HepG2 (cell line): ENCODE data around the gene CLEC3B. TPM values are rescaled to one million over a fixed set of nuclear protein-coding genes. Genes with fewer than 3 reads are reported as not detected.

Source experiments
- ATAC-seq: fragments of 200-7000 bp; cut with Tn5 transposase; 3 replicates; pipeline ENCODE4 v1.9.1; 2020; ENCODE audit warnings: mild to moderate bottlenecking, moderate library complexity
- BruUV-seq: library from RNA; stranded (reverse); fragments of 400-500 nt; replicated peaks from 2 replicates; lab custom pipeline; 2021; lab: Mats Ljungman, UMichigan
- CTCF ChIA-PET: fragments of 300-600 bp; formaldehyde crosslinking; extraction: SDS; loops from one replicate; lab custom pipeline; 2021; ENCODE audit warnings: low total read pairs, inconsistent platforms, low intra/inter-chr PET ratio; lab: Yijun Ruan, JAX
- POLR2A ChIA-PET: fragments of 350-600 bp; sonication (Branson Sonifier 250); formaldehyde crosslinking; loops from one replicate; lab custom pipeline; 2020; ENCODE audit warnings: antibody characterized with exemption, inconsistent platforms; lab: Yijun Ruan, JAX
- DNase-seq: peaks from one replicate; pipeline ENCODE4 v3.0.0-alpha.2; 2015; ENCODE audit warnings: low spot score
- FAIRE-seq: peaks from 3 replicates; lab custom pipeline; 2011; peaks lifted over from hg19 to GRCh38; lab: Jason Lieb, UNC
- H2AFZ ChIP-seq: one replicate; pipeline ENCODE4 v1.6.1; 2011; ENCODE audit warnings: low read length, inconsistent platforms
- H3K27ac ChIP-seq: fragments of 300-600 bp; 3 replicates; pipeline ENCODE4 v1.8.0; 2011; ENCODE audit warnings: mixed run types, mild to moderate bottlenecking, mixed read lengths, low read length, inconsistent platforms; ENCODE audit not compliant: insufficient read depth; ENCODE audit errors: extremely low read length
- H3K27me3 ChIP-seq, 2 experiments: fragments of 200-600 bp in 1 of 2; 2 replicates in 1 of 2; 3 replicates in 1 of 2; pipeline versions ENCODE4 v1.6.0 to v1.8.0; 2011; ENCODE audit warnings: low read length in 2 of 2, mild to moderate bottlenecking in 2 of 2, moderate library complexity in 2 of 2, inconsistent platforms in 1 of 2; ENCODE audit not compliant: insufficient read depth in 2 of 2, control insufficient read depth in 1 of 2
- H3K36me3 ChIP-seq, 2 experiments: fragments of 200-600 bp in 1 of 2; replicated peaks in 1 of 2; 2 replicates in 1 of 2; 3 replicates in 1 of 2; pipeline versions ENCODE4 v1.5.1 to v1.8.0; 2011; ENCODE audit warnings: low read length in 2 of 2, inconsistent platforms in 1 of 2; ENCODE audit not compliant: insufficient read depth in 2 of 2, control insufficient read depth in 1 of 2
- H3K4me1 ChIP-seq: 2 replicates; pipeline ENCODE4 v1.5.1; 2012; ENCODE audit warnings: low read length, inconsistent platforms; ENCODE audit not compliant: insufficient read depth
- H3K4me2 ChIP-seq: 2 replicates; pipeline ENCODE4 v1.6.0; 2011; ENCODE audit warnings: low read depth, low read length, inconsistent platforms
- H3K4me3 ChIP-seq, 3 experiments: fragments of 200-600 bp in 1 of 3; sonication (generic), shearing (Covaris generic) in 1 of 3; replicated peaks in 1 of 3; 2 replicates each; pipeline ENCODE4 v1.5.1; 2011 to 2016; ENCODE audit warnings: low read length in 3 of 3, inconsistent platforms in 2 of 3, low read depth in 2 of 3, mild to moderate bottlenecking in 2 of 3, control low read depth in 1 of 3, mixed read lengths in 1 of 3; ENCODE audit not compliant: insufficient read depth in 1 of 3
- H3K79me2 ChIP-seq: one replicate; pipeline ENCODE4 v1.6.1; 2011; ENCODE audit warnings: low read length, inconsistent platforms; ENCODE audit not compliant: insufficient read depth
- H3K9ac ChIP-seq: 2 replicates; pipeline ENCODE4 v1.6.0; 2011; ENCODE audit warnings: mild to moderate bottlenecking, low read depth, low read length, inconsistent platforms; ENCODE audit not compliant: insufficient read depth
- H3K9me3 ChIP-seq: 2 replicates; pipeline ENCODE4 v1.5.1; 2012; ENCODE audit warnings: mild to moderate bottlenecking, low read length
- H4K20me1 ChIP-seq: 2 replicates; pipeline ENCODE4 v1.6.0; 2011; ENCODE audit warnings: inconsistent platforms, mild to moderate bottlenecking, low read length, moderate library complexity; ENCODE audit not compliant: insufficient read depth
- CEBPG ChIP-seq: IDR thresholded peaks from 2 replicates; pipeline ENCODE4 v1.6.1; 2016
- ETV6 ChIP-seq: sonication (generic); formaldehyde crosslinking; conservative IDR thresholded peaks from 2 replicates; pipeline ENCODE4 v1.4.0; 2020; ENCODE audit warnings: missing genetic modification reagents
- FOXK1 ChIP-seq: sonication (generic); formaldehyde crosslinking; IDR thresholded peaks from 2 replicates; pipeline ENCODE4 v1.4.0; 2020; ENCODE audit warnings: low read depth, missing genetic modification reagents, borderline replicate concordance
- NCOA5 ChIP-seq: sonication (generic); formaldehyde crosslinking; IDR thresholded peaks from 2 replicates; pipeline ENCODE4 v1.4.0; 2020; ENCODE audit warnings: missing genetic modification reagents
- NFE2 ChIP-seq: sonication (generic); formaldehyde crosslinking; IDR thresholded peaks from 2 replicates; pipeline ENCODE4 v1.4.0; 2020; ENCODE audit warnings: missing genetic modification reagents
- ZNF30 ChIP-seq: sonication (generic); formaldehyde crosslinking; IDR thresholded peaks from 2 replicates; pipeline ENCODE4 v1.5.0; 2020; ENCODE audit warnings: mild to moderate bottlenecking, missing genetic modification reagents
- ZNF317 ChIP-seq: sonication (generic); formaldehyde crosslinking; IDR thresholded peaks from 2 replicates; pipeline ENCODE4 v1.5.0; 2020; ENCODE audit warnings: mild to moderate bottlenecking, missing genetic modification reagents
- ZNF549 ChIP-seq: sonication (generic); formaldehyde crosslinking; IDR thresholded peaks from 2 replicates; pipeline ENCODE4 v1.5.0; 2020; ENCODE audit warnings: missing genetic modification reagents
- WGBS: methylation state at CpG from one replicate; pipeline ENCODE4 v1.1.6; 2017; ENCODE audit warnings: low lambda C conversion rate; 5-methylcytosine and 5-hydroxymethylcytosine counted together
- in situ Hi-C: cut with HindIII; loops from 2 replicates; pipeline ENCODE4 v1.10.0; 2017; ENCODE audit warnings: low pct_unique_long_range_greater_than_20kb; ENCODE audit not compliant: extremely low pct_ligation_motif_present
- intact Hi-C: fragments of 100-400 bp; cut with micrococcal nuclease; formaldehyde crosslinking; loops from one replicate; pipeline ENCODE4 v1.10.0; 2022; ENCODE audit not compliant: unreplicated experiment
- polyA plus RNA-seq, 8 experiments: library from polyadenylated mRNA; depleted of rRNA in 3 of 8; stranded (reverse) in 7 of 8; unstranded in 1 of 8; fragments of >200 nt; fragmentation: Illumina TruSeq in 4 of 8; extraction: Trizol in 4 of 8; gene quantifications; 2 replicates each; pipeline versions ENCODE4 v1.2.1 to v1.2.3, GENCODE V29; 2011 to 2016; ENCODE audit warnings: low read depth in 4 of 8, missing spikeins in 1 of 8, mixed read lengths in 1 of 8; ENCODE audit not compliant: insufficient read depth in 1 of 8
- total RNA-seq, 5 experiments: library from RNA; depleted of rRNA; stranded (reverse); fragments of >200 nt; fragmentation: Illumina TruSeq; extraction: Trizol; gene quantifications; 2 replicates each; pipeline ENCODE4 v1.2.3, GENCODE V29; 2016; ENCODE audit warnings: low read depth in 1 of 5
- TF ChIP-seq, protein P1 (sequence below): sonication (generic); formaldehyde crosslinking; IDR thresholded peaks from 2 replicates; pipeline ENCODE4 v1.5.0; 2020; ENCODE audit warnings: missing genetic modification reagents

The CLEC3B gene
- total and polyA plus RNA-seq, 2 of the 13 experiments (the other 11 are each of a cell fraction or from before 2014, with no cell fraction given): 0.07 TPM; not detected in 1

DNA sequence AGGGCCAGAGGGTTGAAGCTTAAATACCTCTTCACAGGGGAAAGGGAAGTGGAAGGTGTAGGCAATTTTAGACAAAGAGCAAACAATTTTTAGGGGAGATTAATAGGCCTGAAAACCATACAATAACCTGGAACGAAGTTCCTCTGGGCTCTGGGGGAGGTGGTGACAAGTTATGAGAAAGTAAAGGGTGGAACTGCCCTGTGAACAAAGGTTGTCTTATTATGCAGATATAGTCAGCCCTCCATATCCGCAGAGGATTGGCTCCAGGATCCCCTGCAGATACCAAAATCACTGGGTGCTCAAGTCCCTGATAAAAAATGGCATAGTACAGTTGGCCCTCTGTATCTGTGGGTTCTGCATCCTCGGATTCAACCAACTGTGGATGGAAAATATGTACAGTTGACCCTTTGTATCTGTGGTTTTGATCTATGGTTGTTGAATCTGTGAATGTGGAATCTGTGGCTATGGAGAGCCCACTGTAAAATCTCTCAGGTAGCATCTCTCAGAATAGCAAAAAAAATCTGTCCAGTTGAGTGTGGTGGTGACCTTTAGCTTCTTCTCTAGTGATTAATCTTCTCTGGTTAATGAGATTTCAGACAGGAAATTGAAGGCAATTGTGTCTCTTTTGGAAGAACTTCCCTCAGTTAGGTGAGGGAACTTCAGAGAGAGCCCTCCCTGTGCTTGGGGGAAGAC, 40.2 kb downstream of the CLEC3B start:
- in situ Hi-C loops: no loop called here
- Histone ChIP-seq H3K27me3 (no peaks in the 10 kb centered on the region), H3K27ac (no peak overlapping the region), H3K9me3 (no peaks in the 10 kb centered on the region), H3K4me2 (no peak overlapping the region), H4K20me1 (no peaks in the 10 kb centered on the region), H3K4me3 (no peak overlapping the region), H2AFZ (no peak overlapping the region), H3K4me1 (no peaks in the 10 kb centered on the region), H3K79me2 (no peaks in the 10 kb centered on the region), H3K9ac (no peak overlapping the region), H3K36me3 (no peaks in the 10 kb centered on the region)
- BruUV-seq: no TSS peak
- ChIA-PET CTCF (no interaction called here), POLR2A (no interaction called here)
- WGBS: 3% methylated on average over 3 of the region's 3 CpGs
- FAIRE-seq: no peak
- ATAC-seq: no peak
- TF ChIP-seq ZNF30 (CRISPR knock-in tag) (no peak), NCOA5 (no peak), FOXK1 (CRISPR knock-in tag) (no peak), ZNF549 (CRISPR knock-in tag) (no peak)
- no peak for DNase-seq
- intact Hi-C loops: no loop called here

- in situ Hi-C loops: no loop called here
- Histone ChIP-seq H2AFZ (no peak overlapping the region), H3K27ac (no peak overlapping the region), H3K4me3 (no peak overlapping the region), H3K4me2 (no peak overlapping the region), H4K20me1 (no peaks in the 10 kb centered on the region), H3K9ac (no peak overlapping the region), H3K27me3 (no peaks in the 10 kb centered on the region), H3K79me2 (no peaks in the 10 kb centered on the region), H3K4me1 (no peaks in the 10 kb centered on the region), H3K36me3 (no peaks in the 10 kb centered on the region), H3K9me3 (no peaks in the 10 kb centered on the region)
- TF ChIP-seq ETV6 (CRISPR knock-in tag): no peak
- TF ChIP-seq CEBPG: no peak
- TF ChIP-seq, protein P1, sequence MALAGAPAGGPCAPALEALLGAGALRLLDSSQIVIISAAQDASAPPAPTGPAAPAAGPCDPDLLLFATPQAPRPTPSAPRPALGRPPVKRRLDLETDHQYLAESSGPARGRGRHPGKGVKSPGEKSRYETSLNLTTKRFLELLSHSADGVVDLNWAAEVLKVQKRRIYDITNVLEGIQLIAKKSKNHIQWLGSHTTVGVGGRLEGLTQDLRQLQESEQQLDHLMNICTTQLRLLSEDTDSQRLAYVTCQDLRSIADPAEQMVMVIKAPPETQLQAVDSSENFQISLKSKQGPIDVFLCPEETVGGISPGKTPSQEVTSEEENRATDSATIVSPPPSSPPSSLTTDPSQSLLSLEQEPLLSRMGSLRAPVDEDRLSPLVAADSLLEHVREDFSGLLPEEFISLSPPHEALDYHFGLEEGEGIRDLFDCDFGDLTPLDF (CRISPR knock-in tag): no peak
- no peak for TF ChIP-seq NFE2 (CRISPR knock-in tag)
- TF ChIP-seq ZNF317 (CRISPR knock-in tag): no peak
- BruUV-seq: no TSS peak
- FAIRE-seq (no peak), DNase-seq (no peak), ATAC-seq (no peak)
- POLR2A ChIA-PET: no interaction called here
- 1% methylated on average over 3 of the region's 4 CpGs for WGBS
- intact Hi-C loops: no loop called here
- CTCF ChIA-PET: no interaction called here
Measured at GRCh38 chr3:45067486-45067885, 41.4 kb downstream of the CLEC3B start.
